HEK293T (cell line): ENCODE data around the gene ICOS.
"Not testable (repeated sequence)": the region's sequence is repeated elsewhere in the genome, so short reads cannot be mapped to it uniquely, and the experiment has no call there.

Source experiments
- CTCF ChIA-PET: fragments of 350-600 bp; formaldehyde crosslinking; extraction: SDS; loops from one replicate; lab custom pipeline; 2021; ENCODE audit warnings: antibody characterized with exemption, inconsistent platforms; lab: Yijun Ruan, JAX
- POLR2A ChIA-PET: fragments of 350-600 bp; formaldehyde crosslinking; extraction: SDS; loops from one replicate; lab custom pipeline; 2020; ENCODE audit warnings: antibody characterized with exemption, inconsistent platforms; lab: Yijun Ruan, JAX
- DNase-seq: peaks from one replicate; pipeline ENCODE4 v3.0.0; 2012; ENCODE audit warnings: mixed read lengths; ENCODE audit errors: extremely low spot score
- ARNT ChIP-seq: fragments of 450-650 bp; IDR thresholded peaks from 2 replicates; pipeline ENCODE4 v1.6.1; 2017; ENCODE audit warnings: mild to moderate bottlenecking
- BHLHE40 ChIP-seq: fragments of 450-650 bp; IDR thresholded peaks from 2 replicates; pipeline ENCODE4 v1.6.1; 2016; ENCODE audit warnings: mild to moderate bottlenecking, moderate library complexity, borderline replicate concordance
- CTBP1 ChIP-seq: fragments of 450-650 bp; IDR thresholded peaks from 2 replicates; pipeline ENCODE4 v1.6.1; 2016; ENCODE audit warnings: borderline replicate concordance
- ELF4 ChIP-seq: fragments of 450-650 bp; IDR thresholded peaks from 2 replicates; pipeline ENCODE4 v1.6.1; 2017; ENCODE audit warnings: antibody characterized with exemption
- FOXA1 ChIP-seq: fragments of 450-650 bp; IDR thresholded peaks from 2 replicates; pipeline ENCODE4 v1.6.1; 2016; ENCODE audit warnings: mild to moderate bottlenecking
- FOXK2 ChIP-seq: fragments of 450-650 bp; IDR thresholded peaks from 2 replicates; pipeline ENCODE4 v1.6.1; 2016; ENCODE audit warnings: mild to moderate bottlenecking
- FOXM1 ChIP-seq: fragments of 450-650 bp; IDR thresholded peaks from 2 replicates; pipeline ENCODE4 v1.6.1; 2017; ENCODE audit warnings: mild to moderate bottlenecking, borderline replicate concordance
- HDGF ChIP-seq: fragments of 450-650 bp; IDR thresholded peaks from 2 replicates; pipeline ENCODE4 v1.6.1; 2017; ENCODE audit warnings: antibody characterized with exemption, borderline replicate concordance
- L3MBTL2 ChIP-seq: fragments of 450-650 bp; conservative IDR thresholded peaks from 2 replicates; pipeline ENCODE4 v1.6.1; 2016; ENCODE audit warnings: mild to moderate bottlenecking
- LEF1 ChIP-seq: fragments of 450-650 bp; IDR thresholded peaks from 2 replicates; pipeline ENCODE4 v1.6.1; 2017; ENCODE audit warnings: mild to moderate bottlenecking, borderline replicate concordance
- NFRKB ChIP-seq: fragments of 450-650 bp; IDR thresholded peaks from 2 replicates; pipeline ENCODE4 v1.6.1; 2016; ENCODE audit warnings: mild to moderate bottlenecking, moderate library complexity
- SP1 ChIP-seq: fragments of 450-650 bp; IDR thresholded peaks from 2 replicates; pipeline ENCODE4 v1.6.1; 2017
- SUZ12 ChIP-seq: fragments of 450-650 bp; IDR thresholded peaks from 2 replicates; pipeline ENCODE4 v1.6.1; 2016; ENCODE audit warnings: mild to moderate bottlenecking
- TARDBP ChIP-seq: fragments of 450-650 bp; IDR thresholded peaks from 2 replicates; pipeline ENCODE4 v1.6.1; 2016
- ZNF384 ChIP-seq: fragments of 450-650 bp; IDR thresholded peaks from 2 replicates; pipeline ENCODE4 v1.6.1; 2016
- TF ChIP-seq, protein P1 (sequence below): fragments of 450-650 bp; IDR thresholded peaks from 2 replicates; pipeline ENCODE4 v1.6.1; 2016

Gene ICOS

GRCh38 chr2:203959672-203960071 lies 23.1 kb downstream of the ICOS start:
- no peak for TF ChIP-seq ARNT
- no peak for TF ChIP-seq SP1
- TF ChIP-seq FOXK2: no peak
- TF ChIP-seq CTBP1: no peak
- no peak for TF ChIP-seq HDGF
- TF ChIP-seq ELF4: no peak
- TF ChIP-seq SUZ12: no peak
- TF ChIP-seq, protein P1, sequence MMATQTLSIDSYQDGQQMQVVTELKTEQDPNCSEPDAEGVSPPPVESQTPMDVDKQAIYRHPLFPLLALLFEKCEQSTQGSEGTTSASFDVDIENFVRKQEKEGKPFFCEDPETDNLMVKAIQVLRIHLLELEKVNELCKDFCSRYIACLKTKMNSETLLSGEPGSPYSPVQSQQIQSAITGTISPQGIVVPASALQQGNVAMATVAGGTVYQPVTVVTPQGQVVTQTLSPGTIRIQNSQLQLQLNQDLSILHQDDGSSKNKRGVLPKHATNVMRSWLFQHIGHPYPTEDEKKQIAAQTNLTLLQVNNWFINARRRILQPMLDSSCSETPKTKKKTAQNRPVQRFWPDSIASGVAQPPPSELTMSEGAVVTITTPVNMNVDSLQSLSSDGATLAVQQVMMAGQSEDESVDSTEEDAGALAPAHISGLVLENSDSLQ: no peak
- POLR2A ChIA-PET: no interaction called here
- no peak for DNase-seq
- CTCF ChIA-PET: no interaction called here

GRCh38 chr2:203960811-203961210 lies 24.2 kb downstream of the ICOS start:
- ChIA-PET CTCF (no interaction called here), POLR2A (no interaction called here)
- no peak for TF ChIP-seq SUZ12
- no peak for TF ChIP-seq NFRKB
- no peak for TF ChIP-seq FOXA1
- TF ChIP-seq ELF4: no peak
- TF ChIP-seq LEF1: no peak
- TF ChIP-seq CTBP1: no peak
- no peak for TF ChIP-seq HDGF
- TF ChIP-seq ZNF384: no peak
- DNase-seq: no peak

GRCh38 chr2:203965190-203965589 lies 28.6 kb downstream of the ICOS start:
- DNase-seq, CTCF ChIA-PET, POLR2A ChIA-PET: not testable (repeated sequence)

- no peak for TF ChIP-seq CTBP1
- no peak for TF ChIP-seq FOXM1
- no peak for TF ChIP-seq FOXK2
- no peak for TF ChIP-seq SUZ12
- ChIA-PET CTCF (no interaction called here), POLR2A (no interaction called here)
- DNase-seq: no peak
Measured at GRCh38 chr2:203971251-203971650, 34.7 kb downstream of the ICOS start.

GRCh38 chr2:203972066-203972465 lies 35.5 kb downstream of the ICOS start:
- no peak for TF ChIP-seq NFRKB
- TF ChIP-seq ELF4: no peak
- no peak for TF ChIP-seq FOXM1
- TF ChIP-seq L3MBTL2: no peak
- TF ChIP-seq ARNT: no peak
- no peak for TF ChIP-seq HDGF
- no peak for TF ChIP-seq FOXA1
- no peak for TF ChIP-seq ZNF384
- TF ChIP-seq, protein P1: no peak
- no peak for TF ChIP-seq CTBP1
- no peak for TF ChIP-seq TARDBP
- TF ChIP-seq SUZ12: no peak
- TF ChIP-seq SP1: no peak
- TF ChIP-seq FOXK2: no peak
- TF ChIP-seq LEF1: no peak
- no peak for TF ChIP-seq BHLHE40
- CTCF ChIA-PET: no interaction called here
- POLR2A ChIA-PET: no interaction called here
- no peak for DNase-seq

GRCh38 chr2:203973000-203973399 lies 36.4 kb downstream of the ICOS start:
- CTCF ChIA-PET: no interaction called here

DNA sequence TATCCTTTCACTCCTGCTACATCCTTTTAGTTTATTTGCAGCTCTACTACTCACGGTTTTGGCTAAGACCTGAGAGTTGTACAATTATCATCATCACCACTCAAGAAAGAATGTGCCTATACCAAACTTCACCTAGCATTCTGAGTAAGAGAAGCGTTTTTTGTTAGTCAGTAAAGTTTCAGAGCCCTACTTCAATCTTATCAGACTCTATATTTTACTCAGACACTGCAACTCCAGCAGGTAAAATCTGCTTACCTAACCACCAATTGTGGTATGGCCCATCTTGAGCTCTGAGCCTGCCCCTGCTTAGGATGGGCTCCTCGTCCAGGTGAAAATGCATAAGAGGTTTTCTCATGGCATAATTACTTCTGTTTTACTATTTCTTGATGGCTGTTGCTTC lies 37.1 kb downstream of the ICOS start:
- DNase-seq: no peak
- ChIA-PET CTCF (no interaction called here), POLR2A (no interaction called here)
- TF ChIP-seq LEF1 (no peak), L3MBTL2 (no peak), SUZ12 (no peak), ARNT (no peak), SP1 (no peak)
- TF ChIP-seq, protein P1: no peak

More at GRCh38 chr2:203973000-203973399, 36.4 kb downstream of the ICOS start:
- POLR2A ChIA-PET: no interaction called here
- TF ChIP-seq HDGF: no peak
- TF ChIP-seq ARNT: no peak
- TF ChIP-seq FOXK2: no peak
- no peak for TF ChIP-seq NFRKB
- TF ChIP-seq, protein P1: no peak
- no peak for TF ChIP-seq CTBP1
- TF ChIP-seq LEF1: no peak
- TF ChIP-seq FOXA1: no peak
- TF ChIP-seq FOXM1: no peak
- no peak for TF ChIP-seq SP1
- no peak for TF ChIP-seq TARDBP
- no peak for TF ChIP-seq BHLHE40
- TF ChIP-seq ZNF384: no peak
- TF ChIP-seq SUZ12: no peak
- TF ChIP-seq ELF4: no peak
- no peak for TF ChIP-seq L3MBTL2
- DNase-seq: no peak
